GM13977 (cell line): Measurements from ENCODE around the gene VWA3B.

Source experiments
- DNase-seq: peaks from one replicate; pipeline ENCODE4 v3.0.0; 2012; ENCODE audit warnings: low spot score
- CTCF ChIP-seq: IDR thresholded peaks from 2 replicates; pipeline ENCODE4 v1.5.1; 2012; ENCODE audit warnings: mild to moderate bottlenecking, control low read depth; ENCODE audit not compliant: insufficient read depth; ENCODE audit errors: extremely low read depth, missing control alignments
- in situ Hi-C: fragments of 300-500 bp; cut with MboI; formaldehyde crosslinking; loops from one replicate; pipeline ENCODE4 v1.12.0; 2022; ENCODE audit warnings: low sequenced_read_pairs, low pct_unique_long_range_greater_than_20kb, mixed read lengths, inconsistent platforms; ENCODE audit not compliant: unreplicated experiment

Gene VWA3B

GRCh38 chr2:98085649-98086048 lies 1.3 kb upstream of the VWA3B start:
- in situ Hi-C loops: no loop called here
- DNase-seq: no peak

GRCh38 chr2:98087447-98088020 lies 567 bp downstream of the VWA3B start:
- DNase-seq: peak; percentile 40
- TF ChIP-seq CTCF: no peak

More at GRCh38 chr2:98085649-98086048, 1.3 kb upstream of the VWA3B start:
- no peak for TF ChIP-seq CTCF

GRCh38 chr2:98088261-98088660 lies 1.3 kb downstream of the VWA3B start:
- in situ Hi-C loops: no loop called here
- DNase-seq: no peak
- TF ChIP-seq CTCF: no peak

More at GRCh38 chr2:98087447-98088020, 567 bp downstream of the VWA3B start:
- in situ Hi-C loops: no loop called here

- no peak for DNase-seq
- TF ChIP-seq CTCF: no peak
- in situ Hi-C loops: no loop called here
These were observed 3.0 kb downstream of the VWA3B start for GRCh38 chr2:98089941-98090340.

GRCh38 chr2:98090951-98091350 lies 4.0 kb downstream of the VWA3B start:
- DNase-seq: no peak
- no peak for TF ChIP-seq CTCF
- in situ Hi-C loops: no loop called here

- no peak for DNase-seq
- TF ChIP-seq CTCF: no peak
- in situ Hi-C loops: no loop called here
These were observed 4.8 kb downstream of the VWA3B start for GRCh38 chr2:98091738-98092137.
